ENCODE results near the gene GMPR2. TPM values are rescaled to one million over a fixed set of nuclear protein-coding genes. Genes with fewer than 3 reads are reported as not detected.

GMPR2 gene
- total RNA-seq, 2 donors from 2014 or later, result 54.5 to 106 TPM

DNA sequence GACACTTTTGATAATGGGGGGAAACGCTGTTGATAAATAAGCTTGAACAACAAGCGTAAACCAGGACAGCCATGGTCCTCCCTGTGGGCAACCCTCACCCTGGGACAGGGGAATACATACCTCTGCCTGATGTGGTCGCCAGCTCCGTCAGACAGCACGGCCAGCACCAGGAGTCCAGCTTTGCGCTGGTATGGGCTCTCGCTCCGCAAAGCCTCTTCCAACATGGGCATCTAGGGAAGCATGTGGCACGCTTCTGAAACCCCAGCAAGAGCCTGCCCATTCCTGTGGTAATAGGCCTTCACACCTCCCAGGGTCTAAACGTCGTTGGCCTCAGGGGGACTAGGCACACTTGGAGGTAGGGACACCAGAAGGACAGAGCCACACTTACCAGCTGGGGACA, 47.0 kb upstream of the GMPR2 start:
- peaks cover 4% of the 10 kb centered on the region for H3K4me1 ChIP-seq (replicated peaks)
- no peaks in the 10 kb centered on the region for H3K27me3 ChIP-seq (replicated peaks; ENCODE audit: insufficient read depth)
- no peak overlapping the region for H3K4me3 ChIP-seq
- no peaks in the 10 kb centered on the region for H3K9me3 ChIP-seq
- DNase-seq (ENCODE audit: low spot score), result no peak
- H3K36me3 ChIP-seq, result peaks cover 0 to 26% of the 10 kb centered on the region in 2 donors
- WGBS, result 89% methylated on average over 11 of the region's 11 CpGs
- no peak overlapping the region for H3K27ac ChIP-seq
- TF ChIP-seq, protein P1, sequence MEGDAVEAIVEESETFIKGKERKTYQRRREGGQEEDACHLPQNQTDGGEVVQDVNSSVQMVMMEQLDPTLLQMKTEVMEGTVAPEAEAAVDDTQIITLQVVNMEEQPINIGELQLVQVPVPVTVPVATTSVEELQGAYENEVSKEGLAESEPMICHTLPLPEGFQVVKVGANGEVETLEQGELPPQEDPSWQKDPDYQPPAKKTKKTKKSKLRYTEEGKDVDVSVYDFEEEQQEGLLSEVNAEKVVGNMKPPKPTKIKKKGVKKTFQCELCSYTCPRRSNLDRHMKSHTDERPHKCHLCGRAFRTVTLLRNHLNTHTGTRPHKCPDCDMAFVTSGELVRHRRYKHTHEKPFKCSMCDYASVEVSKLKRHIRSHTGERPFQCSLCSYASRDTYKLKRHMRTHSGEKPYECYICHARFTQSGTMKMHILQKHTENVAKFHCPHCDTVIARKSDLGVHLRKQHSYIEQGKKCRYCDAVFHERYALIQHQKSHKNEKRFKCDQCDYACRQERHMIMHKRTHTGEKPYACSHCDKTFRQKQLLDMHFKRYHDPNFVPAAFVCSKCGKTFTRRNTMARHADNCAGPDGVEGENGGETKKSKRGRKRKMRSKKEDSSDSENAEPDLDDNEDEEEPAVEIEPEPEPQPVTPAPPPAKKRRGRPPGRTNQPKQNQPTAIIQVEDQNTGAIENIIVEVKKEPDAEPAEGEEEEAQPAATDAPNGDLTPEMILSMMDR (IDR thresholded peaks at IDR 0.05), result no peak
- TF ChIP-seq POLR2A (IDR thresholded peaks at IDR 0.05), result no peak
- no peak for TF ChIP-seq POLR2AphosphoS5 (IDR thresholded peaks at IDR 0.05)
- intact Hi-C loops (cut with DNase I), result no loop called here

DNA sequence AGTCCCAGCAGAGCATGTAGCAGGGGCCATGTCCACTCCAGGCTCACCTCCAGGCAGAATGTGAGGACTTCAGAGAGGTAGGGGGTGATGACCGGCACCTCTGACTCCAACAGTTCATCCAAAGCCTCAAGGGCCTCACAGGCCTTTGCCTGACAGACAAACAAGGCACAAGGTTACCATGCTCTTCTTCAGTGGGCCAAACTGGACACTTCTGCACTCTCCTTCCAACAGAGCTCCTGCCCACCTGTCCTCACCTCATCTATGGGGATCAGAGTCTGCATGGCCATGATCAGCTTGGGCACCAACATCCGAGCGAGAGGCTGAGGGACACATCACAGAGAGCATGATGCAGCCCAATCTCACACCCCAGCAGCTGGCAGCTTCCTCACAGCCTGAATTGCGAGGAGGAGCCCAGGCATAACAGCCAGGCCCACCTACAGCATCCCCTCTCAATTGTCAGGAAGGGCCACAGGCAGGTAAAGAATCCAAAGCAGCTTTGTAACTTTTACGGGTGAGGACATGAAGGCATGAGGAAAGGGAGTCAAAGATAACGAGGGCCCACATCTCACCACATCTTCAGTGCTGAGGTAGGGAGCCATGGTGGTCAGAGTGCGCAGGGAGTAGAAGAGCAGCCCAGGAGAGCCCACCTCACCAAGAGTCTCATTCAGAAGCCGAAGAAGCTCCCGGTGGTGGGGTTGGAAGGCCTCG, 45.7 kb upstream of the GMPR2 start:
- Histone ChIP-seq H3K9me3 (no peaks in the 10 kb centered on the region), H3K4me1 (replicated peaks) (peaks cover 4% of the 10 kb centered on the region), H3K4me3 (no peak overlapping the region), H3K27me3 (replicated peaks; ENCODE audit: insufficient read depth) (no peaks in the 10 kb centered on the region), H3K27ac (no peak overlapping the region), H3K36me3 (peaks cover 0 to 26% of the 10 kb centered on the region in 2 donors)
- DNase-seq (ENCODE audit: low spot score), result no peak
- TF ChIP-seq POLR2A (IDR thresholded peaks at IDR 0.05) (no peak), POLR2AphosphoS5 (IDR thresholded peaks at IDR 0.05) (no peak)
- TF ChIP-seq, protein P1 (IDR thresholded peaks at IDR 0.05), result no peak
- intact Hi-C loops (cut with DNase I), result no loop called here
- WGBS, result 93% methylated on average over 10 of the region's 10 CpGs

DNA sequence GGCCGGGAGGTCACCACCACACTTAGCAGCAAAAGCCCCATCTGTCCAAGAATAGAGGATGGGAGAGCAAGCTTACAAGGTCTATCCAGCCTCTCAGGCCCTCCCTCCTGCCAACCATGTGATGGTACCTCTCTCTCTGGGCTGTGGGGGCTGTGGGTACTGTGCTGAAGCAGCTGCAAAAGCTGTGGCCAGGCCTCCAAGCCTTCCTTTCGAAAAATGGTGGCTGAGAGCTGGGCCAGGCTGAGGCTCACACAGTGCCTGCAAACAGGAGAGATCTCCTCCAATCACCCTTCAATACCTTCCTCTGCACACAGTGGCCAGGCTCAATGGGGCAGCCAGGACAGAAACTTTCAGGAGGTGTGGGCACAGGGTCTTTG, 45.2 kb upstream of the GMPR2 start:
- H3K4me1 ChIP-seq (replicated peaks), result peaks cover 4% of the 10 kb centered on the region
- no peaks in the 10 kb centered on the region for H3K9me3 ChIP-seq
- TF ChIP-seq POLR2AphosphoS5 (IDR thresholded peaks at IDR 0.05) (no peak), POLR2A (IDR thresholded peaks at IDR 0.05) (no peak)
- TF ChIP-seq, protein P1 (IDR thresholded peaks at IDR 0.05), result no peak
- WGBS, result 85% methylated on average over 2 of the region's 2 CpGs
- DNase-seq (ENCODE audit: low spot score), result no peak
- peaks cover 0 to 26% of the 10 kb centered on the region in 2 donors for H3K36me3 ChIP-seq
- intact Hi-C loops (cut with DNase I), result no loop called here
- H3K27ac ChIP-seq, result peak overlapping the region in 1 of 2 donors; percentile 70
- H3K4me3 ChIP-seq, result no peak overlapping the region
- H3K27me3 ChIP-seq (replicated peaks; ENCODE audit: insufficient read depth), result no peaks in the 10 kb centered on the region

DNA sequence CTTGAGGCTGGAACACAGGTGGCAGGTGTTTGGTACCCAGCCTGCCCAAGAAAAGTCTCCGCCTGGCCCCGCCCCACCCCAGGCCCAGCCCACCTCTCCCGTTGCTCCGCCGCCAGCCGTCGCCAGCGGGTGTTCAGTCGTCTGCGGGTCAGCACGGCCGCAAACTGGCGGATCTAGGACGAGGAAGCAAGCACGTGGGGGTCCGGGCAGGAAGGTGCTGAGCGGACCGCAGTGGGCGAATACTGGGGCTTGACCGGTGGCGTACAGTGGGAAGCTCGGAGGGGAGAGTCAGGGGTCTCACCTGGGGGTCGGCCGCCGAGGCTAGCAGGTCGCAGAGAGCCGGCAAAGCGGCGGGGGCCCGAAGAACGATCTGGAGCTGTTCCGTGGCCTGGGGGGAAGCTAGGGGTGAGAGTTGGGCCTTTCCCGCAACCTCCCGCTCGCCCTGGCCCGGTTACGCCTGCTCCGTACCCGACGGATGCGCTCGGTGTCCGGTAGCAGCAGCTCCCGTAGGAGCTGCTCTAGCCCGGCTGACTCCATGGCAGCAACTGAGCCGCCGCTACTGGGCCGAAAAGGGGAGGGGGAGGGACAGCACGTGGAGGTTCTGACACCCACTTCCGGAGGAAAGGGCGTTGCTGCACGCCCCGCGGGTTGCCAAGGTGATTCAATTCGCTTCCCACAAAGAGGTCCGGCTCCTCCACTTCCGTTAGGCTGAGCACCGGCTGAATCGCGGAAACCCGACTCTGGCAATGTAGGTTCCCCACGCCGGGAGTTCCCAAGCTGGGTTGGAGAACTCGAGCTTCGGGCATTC, 44.3 kb upstream of the GMPR2 start, which contains the start of gene IPO4:
Gene IPO4 (minus strand): TSS at position 566 of the 808 bp plus-strand sequence. CDS start 29 bp downstream, at position 537.
- H3K9me3 ChIP-seq, result no peaks in the 10 kb centered on the region
- peak within 1 kb of the TSS; percentile 70 to 76 for H3K27ac ChIP-seq
- under 1% methylated on average over 52 of the region's 65 CpGs for WGBS
- peaks cover 0 to 26% of the 10 kb centered on the region in 2 donors for H3K36me3 ChIP-seq
- DNase-seq (ENCODE audit: low spot score), result peak; percentile 95
- peaks cover 4% of the 10 kb centered on the region for H3K4me1 ChIP-seq (replicated peaks)
- intact Hi-C loops (cut with DNase I), result no loop called here
- TF ChIP-seq POLR2AphosphoS5 (IDR thresholded peaks at IDR 0.05) (peak; percentile 98), POLR2A (IDR thresholded peaks at IDR 0.05) (peak; percentile 43)
- TF ChIP-seq, protein P1 (IDR thresholded peaks at IDR 0.05), result peak in 1 of 4 experiments; percentile 35
- peak within 1 kb of the TSS; percentile 58 to 59 for H3K4me3 ChIP-seq
- no peaks in the 10 kb centered on the region for H3K27me3 ChIP-seq (replicated peaks; ENCODE audit: insufficient read depth)
